Measurements from ENCODE around the gene TMEM95.

Gene TMEM95

DNA sequence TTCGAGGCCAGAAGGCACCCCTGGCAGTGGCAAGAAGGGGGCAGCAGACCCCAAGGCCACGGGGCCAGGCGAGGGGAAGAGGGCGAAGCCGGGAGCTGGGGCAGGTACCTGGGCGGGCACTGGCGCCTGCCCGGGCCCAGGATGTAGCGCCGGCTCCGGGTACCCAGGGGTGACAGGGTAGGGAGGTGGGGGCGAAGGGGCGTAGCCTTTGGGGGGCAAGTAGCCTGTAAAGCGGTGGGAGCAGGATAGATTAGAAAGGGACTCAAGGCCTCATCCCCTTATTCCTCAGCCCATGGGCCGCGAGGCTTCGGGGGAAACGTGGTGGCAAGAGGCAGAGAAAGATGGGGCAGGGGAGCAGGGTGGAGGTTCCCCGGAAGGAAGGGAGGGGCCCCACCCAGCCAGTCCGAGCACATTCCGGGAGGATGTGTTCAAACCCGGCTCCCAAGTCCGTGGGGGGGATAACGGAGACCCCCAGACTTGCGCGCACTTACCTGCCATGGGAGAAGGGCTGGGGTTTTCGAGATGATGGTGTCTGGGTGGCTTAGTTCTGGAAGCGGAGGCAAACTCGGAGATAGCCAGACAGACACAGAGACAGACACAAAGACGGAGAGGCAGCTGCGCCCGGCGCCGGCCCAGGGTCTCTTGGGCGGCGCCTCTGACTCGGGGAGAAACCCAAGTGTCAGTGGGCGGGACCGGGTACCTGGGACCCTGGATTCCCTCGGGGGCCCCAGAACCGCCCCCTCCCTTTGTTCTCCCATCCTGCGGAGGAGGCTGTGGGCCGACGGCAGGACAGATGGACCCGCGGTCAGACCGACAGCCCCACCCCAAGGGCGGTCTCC, 38.9 kb downstream of the TMEM95 start:
- peak overlapping the region; percentile 69 for H3K4me3 ChIP-seq (ENCODE audit: low read depth, low read length)
- POLR2A ChIA-PET, result interaction anchor here (0.6 to 3.4 kb wide), 16 partner anchors 8 to 262 kb away, joined by 3 to 67 read pairs (median 4); partner anchors contain the start of genes NEURL4, TMEM102, TMEM256 and TMEM95

More for the DNA sequence above, 38.9 kb downstream of the TMEM95 start:
- CTCF ChIA-PET, result interaction anchor here (0.5 to 2.0 kb wide), 4 partner anchors 10 to 1952 kb away, joined by 3 to 4 read pairs (median 4); partner anchors contain the start of gene TMEM256
- Histone ChIP-seq H3K36me3 (ENCODE audit: control insufficient read depth in 2 of 2, insufficient read depth in 1 of 2, low read length in 2 of 2) (peaks cover 0 to 33% of the 10 kb centered on the region in 2 experiments; a peak in 1 of 3 replicates), H3K27ac (ENCODE audit: extremely low read depth, low read depth, low read length) (peak overlapping the region; percentile 63; the same call in 1 of the 2 replicates), H3K9me3 (ENCODE audit: control insufficient read depth, insufficient read depth, low read depth, low read length) (no peaks in the 10 kb centered on the region), H3K4me1 (ENCODE audit: control insufficient read depth, insufficient read depth, low read length) (peaks cover 3% of the 10 kb centered on the region)
- TF ChIP-seq ZNF184 (tag by site-specific recombination; IDR thresholded peaks at IDR 0.05) (no peak), EGR2 (tag by site-specific recombination; IDR thresholded peaks at IDR 0.05; ENCODE audit: low read depth) (peak; percentile 52), KLF8 (tag by site-specific recombination; IDR thresholded peaks at IDR 0.05) (peak; percentile 26; the same call in 1 of the 2 replicates), ZBTB21 (tag by site-specific recombination; IDR thresholded peaks at IDR 0.05) (no peak), ZNF670 (tag by site-specific recombination; IDR thresholded peaks at IDR 0.05; ENCODE audit: low read depth) (no peak), GLIS2 (tag by site-specific recombination; IDR thresholded peaks at IDR 0.05) (0 out of 2 replicates have a peak, but pooled peaks have one; percentile 41), KLF1 (tag by site-specific recombination; IDR thresholded peaks at IDR 0.05) (no peak), ZBTB20 (tag by site-specific recombination; IDR thresholded peaks at IDR 0.05) (peak; percentile 99), ZNF335 (tag by site-specific recombination; conservative IDR thresholded peaks at IDR 0.05) (peak; percentile 63), ZNF548 (tag by site-specific recombination; IDR thresholded peaks at IDR 0.05) (no peak), SP3 (tag by site-specific recombination; IDR thresholded peaks at IDR 0.05) (peak; percentile 85), ZNF404 (tag by site-specific recombination; IDR thresholded peaks at IDR 0.05) (no peak), ZEB2 (tag by site-specific recombination; IDR thresholded peaks at IDR 0.05) (0 out of 2 replicates have a peak, but pooled peaks have one; percentile 14), ZFHX2 (tag by site-specific recombination; conservative IDR thresholded peaks at IDR 0.05) (peak; percentile 81), ZNF121 (tag by site-specific recombination; IDR thresholded peaks at IDR 0.05) (no peak), ZNF785 (tag by site-specific recombination; IDR thresholded peaks at IDR 0.05) (no peak), ZBTB48 (tag by site-specific recombination; IDR thresholded peaks at IDR 0.05) (no peak), ZNF366 (tag by site-specific recombination; conservative IDR thresholded peaks at IDR 0.05) (no peak)
- TF ChIP-seq, protein P1, sequence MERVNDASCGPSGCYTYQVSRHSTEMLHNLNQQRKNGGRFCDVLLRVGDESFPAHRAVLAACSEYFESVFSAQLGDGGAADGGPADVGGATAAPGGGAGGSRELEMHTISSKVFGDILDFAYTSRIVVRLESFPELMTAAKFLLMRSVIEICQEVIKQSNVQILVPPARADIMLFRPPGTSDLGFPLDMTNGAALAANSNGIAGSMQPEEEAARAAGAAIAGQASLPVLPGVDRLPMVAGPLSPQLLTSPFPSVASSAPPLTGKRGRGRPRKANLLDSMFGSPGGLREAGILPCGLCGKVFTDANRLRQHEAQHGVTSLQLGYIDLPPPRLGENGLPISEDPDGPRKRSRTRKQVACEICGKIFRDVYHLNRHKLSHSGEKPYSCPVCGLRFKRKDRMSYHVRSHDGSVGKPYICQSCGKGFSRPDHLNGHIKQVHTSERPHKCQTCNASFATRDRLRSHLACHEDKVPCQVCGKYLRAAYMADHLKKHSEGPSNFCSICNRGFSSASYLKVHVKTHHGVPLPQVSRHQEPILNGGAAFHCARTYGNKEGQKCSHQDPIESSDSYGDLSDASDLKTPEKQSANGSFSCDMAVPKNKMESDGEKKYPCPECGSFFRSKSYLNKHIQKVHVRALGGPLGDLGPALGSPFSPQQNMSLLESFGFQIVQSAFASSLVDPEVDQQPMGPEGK (tag by site-specific recombination; IDR thresholded peaks at IDR 0.05), result peak; percentile 89
- TF ChIP-seq, protein P2, sequence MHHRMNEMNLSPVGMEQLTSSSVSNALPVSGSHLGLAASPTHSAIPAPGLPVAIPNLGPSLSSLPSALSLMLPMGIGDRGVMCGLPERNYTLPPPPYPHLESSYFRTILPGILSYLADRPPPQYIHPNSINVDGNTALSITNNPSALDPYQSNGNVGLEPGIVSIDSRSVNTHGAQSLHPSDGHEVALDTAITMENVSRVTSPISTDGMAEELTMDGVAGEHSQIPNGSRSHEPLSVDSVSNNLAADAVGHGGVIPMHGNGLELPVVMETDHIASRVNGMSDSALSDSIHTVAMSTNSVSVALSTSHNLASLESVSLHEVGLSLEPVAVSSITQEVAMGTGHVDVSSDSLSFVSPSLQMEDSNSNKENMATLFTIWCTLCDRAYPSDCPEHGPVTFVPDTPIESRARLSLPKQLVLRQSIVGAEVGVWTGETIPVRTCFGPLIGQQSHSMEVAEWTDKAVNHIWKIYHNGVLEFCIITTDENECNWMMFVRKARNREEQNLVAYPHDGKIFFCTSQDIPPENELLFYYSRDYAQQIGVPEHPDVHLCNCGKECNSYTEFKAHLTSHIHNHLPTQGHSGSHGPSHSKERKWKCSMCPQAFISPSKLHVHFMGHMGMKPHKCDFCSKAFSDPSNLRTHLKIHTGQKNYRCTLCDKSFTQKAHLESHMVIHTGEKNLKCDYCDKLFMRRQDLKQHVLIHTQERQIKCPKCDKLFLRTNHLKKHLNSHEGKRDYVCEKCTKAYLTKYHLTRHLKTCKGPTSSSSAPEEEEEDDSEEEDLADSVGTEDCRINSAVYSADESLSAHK (tag by site-specific recombination; IDR thresholded peaks at IDR 0.05), result no peak
- TF ChIP-seq, protein P3, sequence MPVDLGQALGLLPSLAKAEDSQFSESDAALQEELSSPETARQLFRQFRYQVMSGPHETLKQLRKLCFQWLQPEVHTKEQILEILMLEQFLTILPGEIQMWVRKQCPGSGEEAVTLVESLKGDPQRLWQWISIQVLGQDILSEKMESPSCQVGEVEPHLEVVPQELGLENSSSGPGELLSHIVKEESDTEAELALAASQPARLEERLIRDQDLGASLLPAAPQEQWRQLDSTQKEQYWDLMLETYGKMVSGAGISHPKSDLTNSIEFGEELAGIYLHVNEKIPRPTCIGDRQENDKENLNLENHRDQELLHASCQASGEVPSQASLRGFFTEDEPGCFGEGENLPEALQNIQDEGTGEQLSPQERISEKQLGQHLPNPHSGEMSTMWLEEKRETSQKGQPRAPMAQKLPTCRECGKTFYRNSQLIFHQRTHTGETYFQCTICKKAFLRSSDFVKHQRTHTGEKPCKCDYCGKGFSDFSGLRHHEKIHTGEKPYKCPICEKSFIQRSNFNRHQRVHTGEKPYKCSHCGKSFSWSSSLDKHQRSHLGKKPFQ (tag by site-specific recombination; IDR thresholded peaks at IDR 0.05), result no peak
- TF ChIP-seq, protein P4, sequence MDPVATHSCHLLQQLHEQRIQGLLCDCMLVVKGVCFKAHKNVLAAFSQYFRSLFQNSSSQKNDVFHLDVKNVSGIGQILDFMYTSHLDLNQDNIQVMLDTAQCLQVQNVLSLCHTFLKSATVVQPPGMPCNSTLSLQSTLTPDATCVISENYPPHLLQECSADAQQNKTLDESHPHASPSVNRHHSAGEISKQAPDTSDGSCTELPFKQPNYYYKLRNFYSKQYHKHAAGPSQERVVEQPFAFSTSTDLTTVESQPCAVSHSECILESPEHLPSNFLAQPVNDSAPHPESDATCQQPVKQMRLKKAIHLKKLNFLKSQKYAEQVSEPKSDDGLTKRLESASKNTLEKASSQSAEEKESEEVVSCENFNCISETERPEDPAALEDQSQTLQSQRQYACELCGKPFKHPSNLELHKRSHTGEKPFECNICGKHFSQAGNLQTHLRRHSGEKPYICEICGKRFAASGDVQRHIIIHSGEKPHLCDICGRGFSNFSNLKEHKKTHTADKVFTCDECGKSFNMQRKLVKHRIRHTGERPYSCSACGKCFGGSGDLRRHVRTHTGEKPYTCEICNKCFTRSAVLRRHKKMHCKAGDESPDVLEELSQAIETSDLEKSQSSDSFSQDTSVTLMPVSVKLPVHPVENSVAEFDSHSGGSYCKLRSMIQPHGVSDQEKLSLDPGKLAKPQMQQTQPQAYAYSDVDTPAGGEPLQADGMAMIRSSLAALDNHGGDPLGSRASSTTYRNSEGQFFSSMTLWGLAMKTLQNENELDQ (tag by site-specific recombination; IDR thresholded peaks at IDR 0.05; ENCODE audit: low read depth), result no peak
